SIG-M5 treated with dmso at 0.1 percent for 504 hours (cell line): Measurements from ENCODE around the gene CARD10.
"Not testable (repeated sequence)": the region's sequence is repeated elsewhere in the genome, so short reads cannot be mapped to it uniquely, and the experiment has no call there.

Experiments used
- DNase-seq: peaks from one replicate; lab custom pipeline; 2025; ENCODE audit not compliant: unreplicated experiment; lab: John Stamatoyannopoulos, UW

Gene CARD10

DNA sequence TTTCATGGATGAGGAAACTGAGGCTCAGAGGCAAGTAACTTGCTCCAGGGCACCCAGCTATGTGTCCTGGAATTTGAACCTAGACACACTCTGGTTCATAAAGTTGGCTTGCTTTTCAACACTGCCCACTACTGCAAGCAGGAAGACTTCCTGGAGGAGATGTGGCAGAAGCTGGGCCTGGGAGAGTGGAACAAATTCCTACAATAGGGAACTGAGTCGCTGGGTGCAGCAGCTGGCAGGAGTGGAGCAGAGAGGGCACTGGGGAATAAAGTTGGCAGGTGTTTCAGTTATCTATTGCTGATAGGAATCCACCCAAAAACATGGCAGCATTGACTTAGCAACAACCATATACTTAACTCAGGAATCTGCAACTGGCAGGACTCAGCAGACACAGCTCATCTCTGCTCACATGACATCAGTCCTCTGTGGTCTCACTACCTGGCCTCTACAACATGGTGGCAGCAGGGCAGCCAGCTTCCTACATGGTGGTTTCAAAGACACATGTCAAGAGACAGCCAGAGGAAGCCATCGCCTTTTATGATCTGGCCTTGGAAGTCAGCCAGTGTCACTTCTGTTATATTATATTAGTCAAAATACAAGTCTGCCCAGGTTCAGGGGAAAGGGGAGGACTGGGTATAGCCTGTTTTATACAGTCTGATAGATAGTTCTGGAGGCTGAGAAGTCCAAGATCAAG is 10.6 kb upstream of the CARD10 start:
- no peak for DNase-seq

DNA sequence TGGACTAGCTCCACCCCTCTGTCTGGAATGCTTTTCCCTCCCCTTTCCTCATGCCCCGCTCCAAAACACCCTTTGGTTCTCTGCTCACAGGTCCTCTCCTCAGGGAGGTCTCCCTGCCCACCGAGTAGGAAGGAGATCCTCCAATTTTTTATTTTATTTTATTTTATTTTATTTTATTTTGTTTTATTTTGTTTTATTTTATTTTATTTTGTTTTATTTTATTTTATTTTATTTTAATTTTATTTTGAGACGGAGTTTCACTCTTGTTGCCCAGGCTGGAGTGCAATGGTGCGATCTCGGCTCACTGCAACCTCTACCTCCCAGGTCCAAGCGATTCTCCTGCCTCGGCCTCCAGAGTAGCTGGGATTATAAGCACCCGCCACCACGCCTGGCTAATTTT is 8.7 kb upstream of the CARD10 start:
- DNase-seq, result not testable (repeated sequence)

DNA sequence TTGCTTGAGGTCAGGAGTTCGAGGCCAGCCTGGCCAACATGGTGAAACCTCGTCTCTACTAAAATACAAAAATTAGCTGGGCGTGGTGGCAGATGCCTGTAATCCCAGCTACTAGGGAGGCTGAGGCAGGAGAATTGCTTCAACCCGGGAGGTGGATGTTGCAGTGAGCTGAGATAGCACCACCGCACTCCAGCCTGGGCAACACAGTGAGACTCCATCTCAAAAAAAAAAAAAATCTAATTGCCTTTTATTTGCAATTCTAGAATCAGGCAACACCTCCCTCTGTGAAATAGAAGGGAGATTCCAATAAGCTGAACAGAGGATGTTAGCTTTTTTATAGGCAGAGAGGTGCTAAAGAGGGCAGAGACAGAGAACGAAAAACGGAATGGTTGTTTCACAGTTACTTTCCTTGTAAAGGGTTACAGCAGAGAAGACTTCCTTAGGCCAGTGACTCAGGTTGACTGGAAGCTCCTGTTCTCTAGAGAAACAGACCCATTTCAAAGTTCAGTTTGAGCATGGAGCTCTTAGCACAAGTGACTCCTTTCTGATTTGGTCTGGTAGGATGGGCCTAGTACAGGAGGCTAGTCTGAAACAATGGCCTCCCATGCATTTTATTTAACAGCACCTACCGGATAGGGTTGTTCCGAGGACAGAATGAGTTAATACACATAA is 8.0 kb upstream of the CARD10 start:
- not testable (repeated sequence) for DNase-seq

- no peak for DNase-seq
Observed at GRCh38 chr22:37526376-37526775, 7.2 kb upstream of the CARD10 start.

DNA sequence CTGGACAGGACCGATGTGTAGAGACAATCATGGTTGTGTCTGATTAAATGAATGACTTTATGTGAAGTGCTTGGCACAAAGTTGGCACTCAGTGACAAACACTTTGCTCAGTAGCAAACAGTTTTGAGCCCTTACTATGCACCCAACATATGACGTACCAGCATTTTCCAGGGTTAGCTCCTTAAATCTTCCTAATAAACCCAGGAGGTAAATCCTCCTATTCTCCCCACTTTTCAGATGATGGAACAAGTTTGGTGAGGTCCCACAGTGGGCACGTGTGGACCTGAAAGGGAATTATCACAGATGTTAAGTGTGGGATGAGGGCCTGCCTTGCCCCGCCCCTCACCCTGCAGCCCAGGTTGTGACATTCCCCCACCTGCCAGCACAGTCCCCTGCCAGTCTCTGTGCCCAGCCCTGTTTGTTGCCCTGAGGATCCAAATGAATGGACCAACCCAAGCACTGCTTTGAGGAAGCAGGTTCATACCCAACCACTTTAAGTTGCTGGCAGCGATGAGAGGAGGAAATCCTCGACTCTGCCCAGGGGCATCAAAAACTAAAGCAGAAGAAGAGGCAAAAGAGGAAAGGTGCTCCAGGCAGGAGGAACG is 6.6 kb upstream of the CARD10 start:
- no peak for DNase-seq

- DNase-seq, result no peak
Observed at GRCh38 chr22:37525073-37525745, 6.0 kb upstream of the CARD10 start.

DNA sequence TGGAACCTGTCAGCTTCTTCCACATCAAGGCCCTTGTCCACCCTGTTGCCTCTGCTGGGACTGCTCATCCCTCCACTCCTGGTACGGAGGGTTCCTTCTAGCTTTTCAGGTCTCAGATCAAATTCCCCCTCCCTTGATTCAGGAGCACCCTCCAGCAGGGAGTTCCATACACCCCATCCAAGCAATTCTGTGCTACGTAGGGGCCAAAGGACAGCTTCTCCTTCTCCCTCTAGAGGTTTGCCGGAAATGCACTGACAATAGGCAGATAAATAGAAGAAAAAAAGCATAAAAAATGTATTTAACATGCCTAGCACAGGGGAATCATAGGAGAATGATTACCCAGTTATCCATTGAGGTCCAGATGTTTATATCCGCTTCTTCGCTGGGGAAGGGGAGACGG is 3.3 kb upstream of the CARD10 start:
- no peak for DNase-seq

DNA sequence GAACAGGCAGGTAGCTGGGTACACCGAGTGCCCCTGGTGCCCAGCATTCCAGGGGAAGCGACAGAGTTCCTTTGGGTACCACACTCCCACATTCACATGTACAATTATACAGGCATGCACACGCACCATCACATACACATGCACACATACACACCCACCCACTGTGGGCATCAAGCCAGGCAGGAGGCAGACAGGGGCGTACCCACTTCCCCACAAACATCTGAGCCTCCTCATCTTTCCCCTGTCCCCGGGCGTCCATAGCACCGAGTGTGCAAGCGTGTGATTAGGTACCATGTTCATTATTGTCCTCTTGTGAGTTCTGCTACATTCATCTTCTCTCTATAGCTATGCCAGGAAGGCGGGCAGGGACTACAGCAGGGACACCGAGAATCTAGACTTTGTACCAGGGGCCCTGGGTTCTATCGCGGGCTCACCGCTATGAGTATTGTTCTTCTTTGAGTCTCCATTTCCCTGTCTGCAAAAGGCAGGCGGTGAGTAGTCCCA is 2.1 kb upstream of the CARD10 start:
- DNase-seq, result no peak

DNA sequence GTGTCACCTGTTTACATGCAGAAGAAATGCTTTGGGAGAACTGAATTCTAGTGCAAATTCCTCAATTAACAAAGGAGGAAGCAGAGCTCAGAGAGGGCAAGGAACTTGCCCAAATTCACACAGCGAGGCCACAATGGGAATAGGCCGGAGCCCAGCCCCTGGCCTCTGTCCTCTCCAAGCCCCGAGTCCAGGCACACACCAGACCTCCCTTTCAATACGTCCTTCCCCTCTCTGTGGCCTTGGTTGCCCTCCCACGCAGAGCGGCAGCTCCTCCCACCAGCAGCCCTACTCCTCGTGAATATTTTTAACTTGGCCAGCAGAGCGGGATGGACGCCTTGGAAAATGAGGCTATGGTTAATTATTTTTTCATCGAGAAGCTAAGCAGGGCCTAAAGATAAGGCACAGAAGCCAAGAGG is 1.6 kb upstream of the CARD10 start:
- DNase-seq, result no peak

GRCh38 chr22:37518509-37519267 is 527 bp downstream of the CARD10 start:
- DNase-seq, result no peak

DNA sequence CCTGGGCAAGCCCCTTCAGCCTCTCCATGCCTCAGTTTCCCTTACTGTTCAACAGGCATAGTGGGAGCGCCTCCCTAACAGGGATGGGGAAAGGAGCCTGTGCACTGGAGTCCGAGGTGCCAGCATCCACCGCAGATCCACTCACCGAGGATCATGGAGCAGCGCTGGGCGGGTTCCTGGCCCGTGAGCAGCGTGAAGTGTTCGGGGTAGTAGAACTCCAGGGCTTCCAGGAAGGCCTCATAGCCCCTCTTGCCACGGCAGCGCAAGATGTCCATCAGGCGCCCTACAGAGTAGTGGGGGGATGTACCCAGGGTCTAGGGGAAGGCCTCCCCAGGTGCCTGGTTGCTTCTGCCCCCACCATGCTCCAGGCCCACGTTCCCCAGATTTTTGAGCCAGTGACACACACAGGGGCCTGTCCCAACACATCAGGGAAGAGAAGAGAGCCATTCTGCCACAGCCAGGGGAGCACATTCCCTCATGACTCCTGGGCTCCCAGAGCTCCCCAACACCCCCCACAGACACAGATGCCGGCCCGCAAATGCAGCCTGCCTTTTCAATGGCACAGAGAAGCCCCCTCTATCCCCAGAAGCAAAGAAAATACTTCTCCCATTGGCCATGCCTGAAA is 1.3 kb downstream of the CARD10 start:
- no peak for DNase-seq

DNA sequence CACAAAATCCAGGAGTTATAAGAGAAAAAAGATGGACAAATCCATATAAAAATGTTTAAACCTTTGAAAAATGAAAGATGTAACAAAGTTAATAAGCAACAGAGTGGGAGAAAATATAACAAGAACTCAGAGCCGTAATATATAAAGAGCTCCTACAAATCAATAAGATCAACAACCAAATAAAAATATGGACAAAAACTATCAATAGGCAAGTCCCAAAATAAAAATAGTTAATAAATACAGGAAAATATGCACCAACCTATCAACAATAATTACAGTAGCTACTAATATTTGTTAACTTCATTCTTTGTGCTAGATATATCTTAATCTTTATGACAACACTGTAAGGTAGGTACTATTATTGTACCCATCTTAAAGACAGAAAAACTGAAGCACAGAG is 2.8 kb downstream of the CARD10 start:
- DNase-seq, result no peak

- DNase-seq, result no peak
Observed at GRCh38 chr22:37515901-37516300, 3.3 kb downstream of the CARD10 start.

- DNase-seq, result no peak
Observed at GRCh38 chr22:37514526-37515051, 4.6 kb downstream of the CARD10 start.

GRCh38 chr22:37511395-37512104 is 7.7 kb downstream of the CARD10 start:
- DNase-seq, result no peak

GRCh38 chr22:37510091-37510490 is 9.1 kb downstream of the CARD10 start:
- DNase-seq, result no peak

- DNase-seq, result no peak
Observed at GRCh38 chr22:37509059-37509860, 10.0 kb downstream of the CARD10 start.

- no peak for DNase-seq
Observed at GRCh38 chr22:37508431-37508992, 10.7 kb downstream of the CARD10 start.
